Measurements from ENCODE around the gene RBM38. TPM values are rescaled to one million over a fixed set of nuclear protein-coding genes. Genes with fewer than 3 reads are reported as not detected.

RBM38 gene
- total and polyA plus RNA-seq, 2 of the 13 experiments (the other 11 are each of a cell fraction or from before 2014, with no cell fraction given): 24.2 to 34.2 TPM

- peak; percentile 84; the same call in 1 of the 2 replicates for TF ChIP-seq ZNF34 (CRISPR knock-in tag; IDR thresholded peaks at IDR 0.05; ENCODE audit: borderline replicate concordance)
- TF ChIP-seq ZNF772 (CRISPR knock-in tag; IDR thresholded peaks at IDR 0.05): peak; percentile 97
- TF ChIP-seq REST (IDR thresholded peaks at IDR 0.05; ENCODE audit: borderline replicate concordance in 1 of 2, low read depth in 1 of 2, low read length in 2 of 2): peak in 1 of 2 experiments; percentile 45; a peak in 1 of 4 replicates
- TF ChIP-seq THAP7 (CRISPR knock-in tag; IDR thresholded peaks at IDR 0.05): peak; percentile 88; the same call in 1 of the 2 replicates
- TF ChIP-seq ZSCAN31 (CRISPR knock-in tag; IDR thresholded peaks at IDR 0.05; ENCODE audit: low read depth): peak; percentile 74; the same call in 1 of the 2 replicates
- TF ChIP-seq SRY (CRISPR knock-in tag; IDR thresholded peaks at IDR 0.05): peak; percentile 90
- peak; percentile 80 for TF ChIP-seq ZNF407 (CRISPR knock-in tag; IDR thresholded peaks at IDR 0.05; ENCODE audit: not compliant biosample characterization)
- TF ChIP-seq ZBTB39 (CRISPR knock-in tag; IDR thresholded peaks at IDR 0.05): no peak; the same call in 1 of the 2 replicates
- TF ChIP-seq ATF6 (CRISPR knock-in tag; conservative IDR thresholded peaks at IDR 0.05): 0 out of 2 replicates have a peak, but pooled peaks have one; percentile 29
These were observed 40.0 kb upstream of the RBM38 start, which contains the start of gene RAE1 (continued) for GRCh38 chr20:57351042-57351783.
